Lung (tissue), 12 donors: ENCODE measurements around the gene XPC. TPM values are rescaled to one million over a fixed set of nuclear protein-coding genes. Genes with fewer than 3 reads are reported as not detected.

Source experiments
- ATAC-seq: fragments of 200-7000 bp; cut with Tn5 transposase; one replicate; pipeline ENCODE4 v1.9.1; 2020; ENCODE audit warnings: moderate number of reproducible peaks; ENCODE audit not compliant: insufficient read depth, low FRiP score
- DNase-seq, 3 donors: peaks; one replicate each; pipeline ENCODE4 v3.0.0-alpha.2; 2013 to 2017
- H3K27ac ChIP-seq, 2 donors: one replicate each; pipeline ENCODE4 v1.5.1; 2013; ENCODE audit warnings: mild to moderate bottlenecking in 2 of 2, moderate library complexity in 2 of 2, control low read depth in 1 of 2, inconsistent platforms in 1 of 2, low read depth in 1 of 2, low read length in 1 of 2
- H3K27me3 ChIP-seq, 3 donors: one replicate each; pipeline ENCODE4 v1.5.1; 2013; ENCODE audit warnings: low read length in 2 of 3; ENCODE audit not compliant: control insufficient read depth in 3 of 3, insufficient read depth in 3 of 3
- H3K36me3 ChIP-seq, 4 donors: one replicate each; pipeline ENCODE4 v1.5.1; 2013; ENCODE audit warnings: low read length in 4 of 4, mild to moderate bottlenecking in 1 of 4, moderate library complexity in 1 of 4; ENCODE audit not compliant: control insufficient read depth in 4 of 4, insufficient read depth in 4 of 4
- H3K4me1 ChIP-seq, 5 donors: one replicate each; pipeline ENCODE4 v1.5.1; 2013; ENCODE audit warnings: low read length in 5 of 5, mild to moderate bottlenecking in 2 of 5, moderate library complexity in 1 of 5; ENCODE audit not compliant: control insufficient read depth in 5 of 5, insufficient read depth in 5 of 5
- H3K4me3 ChIP-seq: one replicate; pipeline ENCODE4 v1.5.1; 2013; ENCODE audit warnings: mild to moderate bottlenecking, control low read depth, moderate library complexity
- H3K9ac ChIP-seq, 2 donors: one replicate each; pipeline ENCODE4 v1.5.1; 2013; ENCODE audit warnings: low read length in 2 of 2, control low read depth in 1 of 2; ENCODE audit not compliant: insufficient read depth in 1 of 2
- H3K9me3 ChIP-seq, 4 donors: one replicate each; pipeline ENCODE4 v1.5.1; 2013; ENCODE audit warnings: low read length in 3 of 4, mild to moderate bottlenecking in 1 of 4, moderate library complexity in 1 of 4; ENCODE audit not compliant: control insufficient read depth in 4 of 4, insufficient read depth in 3 of 4
- WGBS, 2 donors: extraction: QIAGEN DNeasy Blood & Tissue Kit; methylation state at CpG; one replicate each; pipeline ENCODE4 v1.1.7; 2013; 5-methylcytosine and 5-hydroxymethylcytosine counted together
- polyA plus RNA-seq, 2 donors: library from polyadenylated mRNA; stranded (reverse); fragments of 200-250 nt; gene quantifications; one replicate each; pipeline ENCODE4 v1.2.1, GENCODE V29; 2013
- total RNA-seq, 2 donors: library from RNA; depleted of rRNA in 1 of 2; stranded (reverse); fragments of >200 nt in 1 of 2; gene quantifications; one replicate each; pipeline ENCODE4 v1.2.1, GENCODE V29; 2014 to 2021
- TF ChIP-seq, protein P1 (sequence below): IDR thresholded peaks from 2 replicates; pipeline ENCODE4 v1.5.1; 2012; ENCODE audit warnings: mild to moderate bottlenecking; ENCODE audit errors: control extremely low read depth, extremely low read depth
- donor health status: control.
- donor health status: control.
- donor health status: Bipolar disorder and iron deficiency.
- donor health status: healthy.
- donor health status: DM: yes; HTN: yes; CAD: no.

XPC gene
- total and polyA plus RNA-seq, 4 donors = 16.4 to 31.9 (median 23.7) TPM

DNA sequence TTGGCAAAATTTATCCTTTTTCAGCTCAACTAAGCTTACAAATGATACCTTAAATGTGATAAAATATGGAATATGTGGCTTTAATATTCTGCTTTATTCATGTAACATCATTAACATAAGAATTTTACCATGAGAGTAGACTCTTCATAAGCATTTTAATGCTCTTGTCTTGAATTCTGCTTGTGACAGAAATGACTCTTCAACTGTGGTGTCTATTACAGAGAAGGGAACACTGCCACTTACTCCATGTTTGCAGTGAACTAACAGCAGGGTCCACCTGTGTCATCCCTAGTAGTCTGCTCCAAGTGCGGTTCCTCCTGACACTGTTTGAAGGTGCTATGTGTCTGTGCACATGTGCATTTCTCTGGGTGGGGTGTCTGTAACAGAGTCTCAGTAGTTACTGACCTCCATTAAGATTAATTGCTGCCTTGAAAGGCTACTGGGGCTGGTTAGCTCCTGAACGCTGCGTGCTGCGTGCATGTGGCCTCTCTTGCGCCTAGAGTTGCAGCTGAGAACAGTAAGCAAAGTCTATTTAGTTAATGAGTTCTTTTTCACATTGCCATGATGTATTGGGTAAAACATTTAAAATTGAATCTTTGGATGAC, 8.6 kb upstream of the XPC start:
- DNase-seq (no peak), ATAC-seq (no peak)
- H3K9me3 ChIP-seq = no peaks in the 10 kb centered on the region
- no peaks in the 10 kb centered on the region for H3K27me3 ChIP-seq
- H3K27ac ChIP-seq = no peak overlapping the region
- no peaks in the 10 kb centered on the region for H3K4me1 ChIP-seq
- no peak overlapping the region for H3K9ac ChIP-seq
- H3K36me3 ChIP-seq = peaks cover 14 to 24% (median 18%) of the 10 kb centered on the region in 4 donors
- TF ChIP-seq, protein P1, sequence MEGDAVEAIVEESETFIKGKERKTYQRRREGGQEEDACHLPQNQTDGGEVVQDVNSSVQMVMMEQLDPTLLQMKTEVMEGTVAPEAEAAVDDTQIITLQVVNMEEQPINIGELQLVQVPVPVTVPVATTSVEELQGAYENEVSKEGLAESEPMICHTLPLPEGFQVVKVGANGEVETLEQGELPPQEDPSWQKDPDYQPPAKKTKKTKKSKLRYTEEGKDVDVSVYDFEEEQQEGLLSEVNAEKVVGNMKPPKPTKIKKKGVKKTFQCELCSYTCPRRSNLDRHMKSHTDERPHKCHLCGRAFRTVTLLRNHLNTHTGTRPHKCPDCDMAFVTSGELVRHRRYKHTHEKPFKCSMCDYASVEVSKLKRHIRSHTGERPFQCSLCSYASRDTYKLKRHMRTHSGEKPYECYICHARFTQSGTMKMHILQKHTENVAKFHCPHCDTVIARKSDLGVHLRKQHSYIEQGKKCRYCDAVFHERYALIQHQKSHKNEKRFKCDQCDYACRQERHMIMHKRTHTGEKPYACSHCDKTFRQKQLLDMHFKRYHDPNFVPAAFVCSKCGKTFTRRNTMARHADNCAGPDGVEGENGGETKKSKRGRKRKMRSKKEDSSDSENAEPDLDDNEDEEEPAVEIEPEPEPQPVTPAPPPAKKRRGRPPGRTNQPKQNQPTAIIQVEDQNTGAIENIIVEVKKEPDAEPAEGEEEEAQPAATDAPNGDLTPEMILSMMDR = no peak
- 94 to 96% methylated on average over 5 of the region's 5 CpGs for WGBS, 2 donors
- H3K4me3 ChIP-seq = no peak overlapping the region

DNA sequence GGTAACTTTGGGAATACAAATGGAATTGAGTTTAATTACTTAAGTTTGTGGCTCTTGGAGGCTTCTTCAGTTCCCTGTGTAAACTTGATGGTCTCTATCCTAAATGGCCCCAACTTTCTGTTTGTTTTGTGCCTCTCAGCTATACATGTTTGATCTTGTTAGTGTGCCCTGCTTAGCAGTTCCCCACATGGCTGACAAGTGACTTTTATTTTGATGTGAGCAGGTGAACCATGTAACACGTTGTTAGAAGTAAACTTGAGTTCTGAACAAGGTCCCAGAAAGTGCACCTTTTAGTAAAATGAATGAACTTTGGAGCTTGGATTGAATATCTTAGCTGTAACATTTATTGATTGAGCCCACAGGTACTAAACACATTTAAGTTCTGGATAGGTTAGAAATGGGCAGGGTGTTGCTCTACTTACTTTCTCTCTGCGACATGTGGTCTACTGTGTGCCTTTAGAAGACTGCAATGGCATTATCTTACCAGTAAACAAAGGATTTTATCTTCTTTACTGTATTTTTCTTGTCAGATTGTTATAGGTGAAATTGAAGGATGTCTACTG, 4.7 kb upstream of the XPC start:
- TF ChIP-seq, protein P1 = no peak
- ATAC-seq (no peak), DNase-seq (no peak)
- 64 to 80% methylated on average over 2 of the region's 2 CpGs for WGBS, 2 donors
- Histone ChIP-seq H3K36me3 (peaks cover 14 to 33% (median 21%) of the 10 kb centered on the region in 4 donors), H3K27me3 (no peaks in the 10 kb centered on the region), H3K27ac (no peak overlapping the region), H3K9me3 (no peaks in the 10 kb centered on the region), H3K4me1 (peaks cover 0 to 10% (median 6%) of the 10 kb centered on the region in 5 donors), H3K9ac (no peak overlapping the region), H3K4me3 (no peak overlapping the region)

DNA sequence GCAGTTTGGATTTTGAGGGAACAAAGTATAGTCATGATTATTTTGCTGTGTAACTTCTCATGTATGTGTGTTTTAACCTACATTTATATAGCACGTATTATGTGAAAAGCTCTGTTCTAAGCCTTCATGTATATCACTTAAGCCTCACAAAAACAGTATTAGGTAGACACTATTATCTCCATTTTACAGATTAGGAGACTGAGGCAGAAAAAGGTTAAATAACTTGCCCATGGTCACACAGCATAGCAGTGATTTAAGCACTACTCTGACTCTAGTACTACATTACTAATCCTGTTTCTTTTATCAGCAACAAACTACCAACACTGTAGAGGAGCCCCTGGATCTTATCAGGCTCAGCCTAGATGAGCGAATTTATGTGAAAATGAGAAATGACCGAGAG, 2.9 kb upstream of the XPC start:
- peaks cover 9 to 29% (median 18%) of the 10 kb centered on the region in 4 donors for H3K36me3 ChIP-seq
- ATAC-seq = no peak
- H3K9ac ChIP-seq = no peak overlapping the region
- no peak for DNase-seq
- H3K4me3 ChIP-seq = no peak overlapping the region
- H3K27me3 ChIP-seq = no peaks in the 10 kb centered on the region
- WGBS, 2 donors = 94 to 98% methylated on average over 3 of the region's 3 CpGs
- peaks cover 0 to 19% (median 13%) of the 10 kb centered on the region in 5 donors for H3K4me1 ChIP-seq
- TF ChIP-seq, protein P1 = no peak
- H3K9me3 ChIP-seq = no peaks in the 10 kb centered on the region
- H3K27ac ChIP-seq = no peak overlapping the region
